ENCODE data around the gene PAQR5.
"Not testable (repeated sequence)": the region's sequence is repeated elsewhere in the genome, so short reads cannot be mapped to it uniquely, and the experiment has no call there.

PAQR5 gene

GRCh38 chr15:69358850-69359249 is 60.1 kb downstream of the PAQR5 start:
- no peak for DNase-seq

GRCh38 chr15:69359722-69360121 is 61.0 kb downstream of the PAQR5 start:
- DNase-seq, result no peak

GRCh38 chr15:69360642-69361041 is 61.9 kb downstream of the PAQR5 start:
- DNase-seq, result no peak

GRCh38 chr15:69367236-69367635 is 68.5 kb downstream of the PAQR5 start:
- no peak for DNase-seq

GRCh38 chr15:69369631-69370030 is 70.9 kb downstream of the PAQR5 start:
- DNase-seq, result no peak

- DNase-seq, result no peak
Measured at GRCh38 chr15:69373406-69373805, 74.7 kb downstream of the PAQR5 start.

- DNase-seq, result no peak
Measured at GRCh38 chr15:69375151-69375790, 76.6 kb downstream of the PAQR5 start.

- no peak for DNase-seq
Measured at GRCh38 chr15:69377216-69377970, 78.7 kb downstream of the PAQR5 start.

- peak; percentile 5 for DNase-seq
Measured at GRCh38 chr15:69380100-69380725, 81.5 kb downstream of the PAQR5 start.

GRCh38 chr15:69380726-69381105 is 82.0 kb downstream of the PAQR5 start:
- DNase-seq, result no peak

- DNase-seq, result not testable (repeated sequence)
Measured at GRCh38 chr15:69382176-69382575, 83.5 kb downstream of the PAQR5 start.

- DNase-seq, result not testable (repeated sequence)
Measured at GRCh38 chr15:69384066-69384465, 85.4 kb downstream of the PAQR5 start.

- peak; percentile 19 for DNase-seq
Measured at GRCh38 chr15:69384626-69385598, 86.2 kb downstream of the PAQR5 start.

- DNase-seq, result no peak
Measured at GRCh38 chr15:69385831-69386230, 87.1 kb downstream of the PAQR5 start.

GRCh38 chr15:69386284-69386683 is 87.6 kb downstream of the PAQR5 start:
- DNase-seq, result no peak

- no peak for DNase-seq
Measured at GRCh38 chr15:69388260-69388705, 89.6 kb downstream of the PAQR5 start.

- DNase-seq, result no peak
Measured at GRCh38 chr15:69389426-69389825, 90.7 kb downstream of the PAQR5 start.

- DNase-seq, result no peak
Measured at GRCh38 chr15:69390575-69390974, 91.9 kb downstream of the PAQR5 start.

GRCh38 chr15:69391046-69391757 is 92.5 kb downstream of the PAQR5 start:
- no peak for DNase-seq

- DNase-seq, result peak; percentile 56
Measured at GRCh38 chr15:69392352-69392751, 93.6 kb downstream of the PAQR5 start.

- no peak for DNase-seq
Measured at GRCh38 chr15:69393831-69394491, 95.2 kb downstream of the PAQR5 start.

Data from DMS53 (cell line).